Trophoblast cell (in vitro differentiated cells and primary cell): ENCODE data around the gene HGF.

ENCODE experiments used
- DNase-seq, 2 donors: peaks; one replicate each; pipeline ENCODE4 v3.0.0-alpha.2; 2016
- H2AFZ ChIP-seq: 2 replicates; pipeline ENCODE4 v1.6.1; 2013; ENCODE audit warnings: low read length, moderate library complexity, mild to moderate bottlenecking; ENCODE audit not compliant: insufficient read depth, poor library complexity
- H2AK5ac ChIP-seq: 2 replicates; pipeline ENCODE4 v1.6.1; 2013; ENCODE audit warnings: mild to moderate bottlenecking, low read length
- H2BK120ac ChIP-seq: 2 replicates; pipeline ENCODE4 v1.6.1; 2013; ENCODE audit warnings: low read length, mild to moderate bottlenecking, moderate library complexity; ENCODE audit not compliant: insufficient read depth, poor library complexity
- H2BK12ac ChIP-seq: 2 replicates; pipeline ENCODE4 v1.6.1; 2013; ENCODE audit warnings: mild to moderate bottlenecking, low read length, moderate library complexity
- H2BK5ac ChIP-seq: 2 replicates; pipeline ENCODE4 v1.6.1; 2013; ENCODE audit warnings: low read length, low read depth, moderate library complexity, mild to moderate bottlenecking; ENCODE audit not compliant: poor library complexity
- H3K14ac ChIP-seq: 2 replicates; pipeline ENCODE4 v1.6.1; 2013; ENCODE audit warnings: mild to moderate bottlenecking, low read length
- H3K18ac ChIP-seq: 2 replicates; pipeline ENCODE4 v1.6.1; 2013; ENCODE audit warnings: mild to moderate bottlenecking, low read length
- H3K23ac ChIP-seq: 2 replicates; pipeline ENCODE4 v1.6.1; 2013; ENCODE audit warnings: low read length
- H3K27ac ChIP-seq: 2 replicates; pipeline ENCODE4 v1.5.1; 2013; ENCODE audit warnings: low read depth, mild to moderate bottlenecking, inconsistent platforms, low read length, moderate library complexity
- H3K27me3 ChIP-seq: 2 replicates; pipeline ENCODE4 v1.6.1; 2013; ENCODE audit warnings: inconsistent platforms, mild to moderate bottlenecking, low read length, moderate library complexity; ENCODE audit not compliant: insufficient read depth
- H3K36me3 ChIP-seq, 2 experiments: 1 replicate in 1 of 2; 2 replicates in 1 of 2; pipeline ENCODE4 v1.6.1; 2013; ENCODE audit warnings: low read length in 2 of 2, mild to moderate bottlenecking in 2 of 2, moderate library complexity in 1 of 2; ENCODE audit not compliant: insufficient read depth in 2 of 2, control insufficient read depth in 1 of 2
- H3K4ac ChIP-seq: 2 replicates; pipeline ENCODE4 v1.6.1; 2013; ENCODE audit warnings: low read depth, mild to moderate bottlenecking, low read length, moderate library complexity
- H3K4me1 ChIP-seq, 2 experiments: 1 replicate in 1 of 2; 2 replicates in 1 of 2; pipeline ENCODE4 v1.6.1; 2013; ENCODE audit warnings: low read length in 2 of 2, mild to moderate bottlenecking in 2 of 2, moderate library complexity in 1 of 2; ENCODE audit not compliant: insufficient read depth in 2 of 2, control insufficient read depth in 1 of 2
- H3K4me2 ChIP-seq: 2 replicates; pipeline ENCODE4 v1.6.1; 2013; ENCODE audit warnings: inconsistent platforms, mild to moderate bottlenecking, low read length, moderate library complexity
- H3K4me3 ChIP-seq: 2 replicates; pipeline ENCODE4 v1.5.1; 2013; ENCODE audit warnings: mild to moderate bottlenecking, low read depth, low read length, inconsistent platforms
- H3K79me1 ChIP-seq: one replicate; pipeline ENCODE4 v1.6.1; 2013; ENCODE audit warnings: low read length
- H3K79me2 ChIP-seq: 2 replicates; pipeline ENCODE4 v1.6.1; 2013; ENCODE audit warnings: low read length, mild to moderate bottlenecking; ENCODE audit not compliant: control insufficient read depth, insufficient read depth, poor library complexity
- H3K9ac ChIP-seq: 2 replicates; pipeline ENCODE4 v1.6.1; 2013; ENCODE audit warnings: mild to moderate bottlenecking, low read length
- H3K9me3 ChIP-seq: 2 replicates; pipeline ENCODE4 v1.6.1; 2013; ENCODE audit warnings: low read depth, mild to moderate bottlenecking, control low read depth, inconsistent platforms, low read length; ENCODE audit not compliant: insufficient read depth
- H4K12ac ChIP-seq: 2 replicates; pipeline ENCODE4 v1.6.1; 2013; ENCODE audit warnings: low read depth, mild to moderate bottlenecking, low read length, moderate library complexity
- H4K8ac ChIP-seq: 2 replicates; pipeline ENCODE4 v1.6.1; 2013; ENCODE audit warnings: low read depth, mild to moderate bottlenecking, low read length, moderate library complexity
- H4K91ac ChIP-seq: one replicate; pipeline ENCODE4 v1.6.1; 2013; ENCODE audit warnings: low read depth, mild to moderate bottlenecking, low read length, moderate library complexity
- WGBS: extraction: QIAGEN DNeasy Blood & Tissue Kit; methylation state at CpG from one replicate; pipeline ENCODE4 v1.1.7; 2013; ENCODE audit warnings: missing lambda C conversion rate; ENCODE audit not compliant: insufficient read length, insufficient coverage; ENCODE audit errors: extremely low coverage; 5-methylcytosine and 5-hydroxymethylcytosine counted together

HGF gene

GRCh38 chr7:81662531-81662930 is 107.3 kb downstream of the HGF start:
- no peak overlapping the region for H2BK5ac ChIP-seq
- no peak overlapping the region for H3K9ac ChIP-seq
- no peaks in the 10 kb centered on the region for H3K27me3 ChIP-seq
- no peak overlapping the region for H4K91ac ChIP-seq
- H3K9me3 ChIP-seq: no peaks in the 10 kb centered on the region
- WGBS: no CpG with 5 or more reads among the region's 1 CpG
- peaks cover 4 to 5% of the 10 kb centered on the region in 2 experiments for H3K4me1 ChIP-seq
- H3K18ac ChIP-seq: no peak overlapping the region
- H3K27ac ChIP-seq: no peak overlapping the region
- no peak overlapping the region for H3K4ac ChIP-seq
- no peak overlapping the region for H3K4me2 ChIP-seq
- no peak overlapping the region for H2BK120ac ChIP-seq
- H4K8ac ChIP-seq: no peak overlapping the region
- no peak overlapping the region for H3K23ac ChIP-seq
- DNase-seq: peak in 1 of 2 donors; percentile 37
- no peaks in the 10 kb centered on the region for H3K36me3 ChIP-seq
- no peak overlapping the region for H2AK5ac ChIP-seq
- no peak overlapping the region for H3K4me3 ChIP-seq
- H2AFZ ChIP-seq: no peak overlapping the region
- H4K12ac ChIP-seq: no peak overlapping the region
- H2BK12ac ChIP-seq: no peak overlapping the region
- H3K79me2 ChIP-seq: no peaks in the 10 kb centered on the region
- no peak overlapping the region for H3K14ac ChIP-seq
- H3K79me1 ChIP-seq: peaks cover 2% of the 10 kb centered on the region

GRCh38 chr7:81659697-81660395 is 110.0 kb downstream of the HGF start:
- no peak overlapping the region for H3K4me2 ChIP-seq
- H3K9ac ChIP-seq: no peak overlapping the region
- peaks cover 2% of the 10 kb centered on the region for H3K79me1 ChIP-seq
- DNase-seq: peak; percentile 35 to 43
- no peak overlapping the region for H3K27ac ChIP-seq
- H3K36me3 ChIP-seq: no peaks in the 10 kb centered on the region
- no peak overlapping the region for H3K14ac ChIP-seq
- peak overlapping the region; percentile 10 for H2BK5ac ChIP-seq
- no peak overlapping the region for H2AFZ ChIP-seq
- no peak overlapping the region for H3K23ac ChIP-seq
- H2BK120ac ChIP-seq: peak overlapping the region; percentile 4
- no peaks in the 10 kb centered on the region for H3K9me3 ChIP-seq
- no peak overlapping the region for H4K91ac ChIP-seq
- H2AK5ac ChIP-seq: no peak overlapping the region
- H3K4me1 ChIP-seq: peaks cover 4 to 5% of the 10 kb centered on the region in 2 experiments
- no peak overlapping the region for H4K12ac ChIP-seq
- H3K27me3 ChIP-seq: no peaks in the 10 kb centered on the region
- H3K4me3 ChIP-seq: no peak overlapping the region
- H4K8ac ChIP-seq: no peak overlapping the region
- H3K4ac ChIP-seq: no peak overlapping the region
- no peak overlapping the region for H3K18ac ChIP-seq
- H3K79me2 ChIP-seq: no peaks in the 10 kb centered on the region
- H2BK12ac ChIP-seq: peak overlapping the region; percentile 29
- no CpG with 5 or more reads among the region's 3 CpGs for WGBS

- Histone ChIP-seq H3K23ac (no peak overlapping the region), H4K8ac (no peak overlapping the region)
Observed at GRCh38 chr7:81657551-81657950, 112.3 kb downstream of the HGF start.

GRCh38 chr7:81655271-81655670 is 114.6 kb downstream of the HGF start:
- Histone ChIP-seq H3K14ac (no peak overlapping the region), H4K12ac (no peak overlapping the region), H3K4me1 (peaks cover 4% of the 10 kb centered on the region in 2 experiments), H2BK5ac (no peak overlapping the region), H3K79me1 (peaks cover 2% of the 10 kb centered on the region), H3K4me3 (no peak overlapping the region), H2BK12ac (no peak overlapping the region), H3K23ac (no peak overlapping the region), H3K27ac (no peak overlapping the region), H3K27me3 (no peaks in the 10 kb centered on the region), H3K9me3 (peaks cover 2% of the 10 kb centered on the region), H2BK120ac (no peak overlapping the region), H4K91ac (no peak overlapping the region), H3K4ac (no peak overlapping the region), H3K79me2 (no peaks in the 10 kb centered on the region), H3K9ac (no peak overlapping the region), H3K36me3 (no peaks in the 10 kb centered on the region), H3K18ac (no peak overlapping the region), H3K4me2 (no peak overlapping the region), H2AK5ac (no peak overlapping the region), H2AFZ (no peak overlapping the region), H4K8ac (no peak overlapping the region)
- DNase-seq: no peak
- WGBS: no CpG with 5 or more reads among the region's 1 CpG

More at GRCh38 chr7:81657551-81657950, 112.3 kb downstream of the HGF start:
- H3K4ac ChIP-seq: no peak overlapping the region
- peaks cover 2% of the 10 kb centered on the region for H3K79me1 ChIP-seq
- H3K4me1 ChIP-seq: peaks cover 4% of the 10 kb centered on the region in 2 experiments
- H3K14ac ChIP-seq: no peak overlapping the region
- no peak overlapping the region for H3K27ac ChIP-seq
- H2AFZ ChIP-seq: no peak overlapping the region
- H2BK5ac ChIP-seq: no peak overlapping the region
- H3K9me3 ChIP-seq: peaks cover 2% of the 10 kb centered on the region
- no peak overlapping the region for H3K4me3 ChIP-seq
- no peak overlapping the region for H2BK120ac ChIP-seq
- no peak overlapping the region for H2BK12ac ChIP-seq
- no peak overlapping the region for H3K9ac ChIP-seq
- no peak overlapping the region for H3K18ac ChIP-seq
- no peaks in the 10 kb centered on the region for H3K36me3 ChIP-seq
- no peaks in the 10 kb centered on the region for H3K79me2 ChIP-seq
- no peak overlapping the region for H4K12ac ChIP-seq
- no peak overlapping the region for H4K91ac ChIP-seq
- DNase-seq: no peak
- H3K27me3 ChIP-seq: no peaks in the 10 kb centered on the region
- H2AK5ac ChIP-seq: no peak overlapping the region
- H3K4me2 ChIP-seq: no peak overlapping the region
